22Rv1 (cell line): Measurements from ENCODE around the gene SAPCD2.

Source experiments
- CTCF ChIP-seq: fragments of 450-650 bp; IDR thresholded peaks from 2 replicates; pipeline ENCODE4 v1.5.1; 2017; ENCODE audit warnings: mild to moderate bottlenecking
- ZFX ChIP-seq: fragments of 450-650 bp; IDR thresholded peaks from 2 replicates; pipeline ENCODE4 v1.6.1; 2017; ENCODE audit warnings: antibody characterized with exemption, borderline replicate concordance

GRCh38 chr9:137049544-137050449 lies 20.6 kb downstream of the SAPCD2 start:
- peak; percentile 49 for TF ChIP-seq CTCF
- no peak for TF ChIP-seq ZFX
